Subcutaneous adipose tissue (tissue), 4 donors: Measurements from ENCODE around the gene GALNT17. TPM values are rescaled to one million over a fixed set of nuclear protein-coding genes. Genes with fewer than 3 reads are reported as not detected.

Source experiments
- total RNA-seq, 4 donors: library from RNA; depleted of rRNA; stranded (reverse); fragments of >200 nt; gene quantifications; one replicate each; pipeline ENCODE4 v1.1.0, GENCODE V29; 2016
- TF ChIP-seq, protein P1 (sequence below): fragments of 450-650 bp; IDR thresholded peaks from one replicate; pipeline ENCODE4 v1.5.1; 2016; ENCODE audit warnings: low read depth, mild to moderate bottlenecking, control low read depth, antibody characterized with exemption, moderate library complexity

GALNT17 gene
- total RNA-seq, 4 donors from 2014 or later: 1.3 to 12.2 (median 6.7) TPM

DNA sequence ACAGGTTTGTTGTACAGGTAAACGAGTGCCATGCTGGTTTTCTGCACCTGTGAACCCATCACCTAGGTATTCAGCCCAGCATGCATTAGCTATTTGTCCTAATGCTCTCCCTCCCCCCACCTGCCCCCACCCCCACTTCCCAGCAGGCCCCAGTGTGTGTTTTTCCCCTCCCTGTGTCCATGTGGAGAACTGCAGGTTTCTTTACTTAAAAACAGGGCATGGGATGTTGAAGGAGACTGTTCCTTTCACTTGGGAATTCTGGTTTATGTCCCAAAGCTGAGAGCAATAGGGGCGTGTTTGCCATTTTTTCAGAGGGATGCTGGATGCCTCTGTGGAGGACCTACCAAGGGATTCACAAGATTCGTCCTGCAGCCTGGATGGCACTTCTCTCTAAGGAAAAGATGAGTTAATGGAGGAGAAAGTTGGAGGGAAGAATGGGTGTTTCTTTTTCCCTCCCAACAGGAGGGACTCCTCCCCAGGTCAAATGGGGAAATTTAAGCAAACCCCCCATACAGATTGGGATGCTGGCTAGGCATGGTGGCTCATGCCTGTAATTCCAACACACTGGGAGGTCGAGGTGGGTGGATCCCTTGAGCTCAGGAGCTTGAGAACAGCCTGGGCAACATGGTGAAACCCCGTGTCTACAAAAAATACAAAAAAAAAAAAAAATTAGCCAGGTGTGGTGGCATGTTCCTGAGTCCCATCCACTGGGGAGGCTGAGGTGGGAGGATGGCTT is 136.0 kb downstream of the GALNT17 start:
- TF ChIP-seq, protein P1, sequence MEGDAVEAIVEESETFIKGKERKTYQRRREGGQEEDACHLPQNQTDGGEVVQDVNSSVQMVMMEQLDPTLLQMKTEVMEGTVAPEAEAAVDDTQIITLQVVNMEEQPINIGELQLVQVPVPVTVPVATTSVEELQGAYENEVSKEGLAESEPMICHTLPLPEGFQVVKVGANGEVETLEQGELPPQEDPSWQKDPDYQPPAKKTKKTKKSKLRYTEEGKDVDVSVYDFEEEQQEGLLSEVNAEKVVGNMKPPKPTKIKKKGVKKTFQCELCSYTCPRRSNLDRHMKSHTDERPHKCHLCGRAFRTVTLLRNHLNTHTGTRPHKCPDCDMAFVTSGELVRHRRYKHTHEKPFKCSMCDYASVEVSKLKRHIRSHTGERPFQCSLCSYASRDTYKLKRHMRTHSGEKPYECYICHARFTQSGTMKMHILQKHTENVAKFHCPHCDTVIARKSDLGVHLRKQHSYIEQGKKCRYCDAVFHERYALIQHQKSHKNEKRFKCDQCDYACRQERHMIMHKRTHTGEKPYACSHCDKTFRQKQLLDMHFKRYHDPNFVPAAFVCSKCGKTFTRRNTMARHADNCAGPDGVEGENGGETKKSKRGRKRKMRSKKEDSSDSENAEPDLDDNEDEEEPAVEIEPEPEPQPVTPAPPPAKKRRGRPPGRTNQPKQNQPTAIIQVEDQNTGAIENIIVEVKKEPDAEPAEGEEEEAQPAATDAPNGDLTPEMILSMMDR: no peak

DNA sequence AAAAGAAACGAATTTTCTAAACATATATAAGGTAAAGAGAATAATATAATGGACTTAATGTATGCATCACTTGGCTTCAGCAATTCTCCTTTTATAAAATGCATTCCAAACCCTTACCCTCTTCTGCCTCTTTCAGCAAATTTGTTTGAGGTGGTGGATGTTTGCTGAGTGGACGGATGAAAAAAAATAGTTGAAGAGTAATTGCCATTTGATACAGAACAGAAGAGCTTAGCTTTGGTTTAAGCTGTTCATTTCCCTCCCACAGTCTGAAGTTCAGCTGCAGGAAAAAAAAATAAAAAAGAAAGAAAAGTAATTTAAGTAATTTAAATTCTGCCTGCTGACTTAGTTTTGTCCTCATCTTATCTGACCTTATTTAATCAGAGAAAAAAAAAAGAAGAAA is 138.6 kb downstream of the GALNT17 start:
- TF ChIP-seq, protein P1: no peak

DNA sequence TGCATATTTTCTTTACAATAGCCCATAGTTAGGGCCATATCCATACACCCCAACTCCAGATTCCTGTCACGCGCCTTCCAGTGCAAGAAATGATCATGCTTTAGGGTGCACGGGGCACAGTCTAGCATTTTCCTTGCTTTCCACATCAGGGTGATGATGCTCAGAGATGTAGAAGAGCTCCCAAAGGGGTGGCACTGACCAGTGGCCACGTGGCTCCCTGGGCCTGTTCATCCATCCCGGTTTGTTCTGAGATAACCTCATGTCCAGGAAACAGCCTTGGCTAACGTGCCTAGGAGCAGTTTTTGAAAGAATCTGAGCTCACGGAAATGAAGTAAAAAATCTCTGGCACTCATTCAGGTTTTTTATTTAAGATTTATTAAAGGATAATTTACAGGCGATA is 139.3 kb downstream of the GALNT17 start:
- TF ChIP-seq, protein P1: no peak

DNA sequence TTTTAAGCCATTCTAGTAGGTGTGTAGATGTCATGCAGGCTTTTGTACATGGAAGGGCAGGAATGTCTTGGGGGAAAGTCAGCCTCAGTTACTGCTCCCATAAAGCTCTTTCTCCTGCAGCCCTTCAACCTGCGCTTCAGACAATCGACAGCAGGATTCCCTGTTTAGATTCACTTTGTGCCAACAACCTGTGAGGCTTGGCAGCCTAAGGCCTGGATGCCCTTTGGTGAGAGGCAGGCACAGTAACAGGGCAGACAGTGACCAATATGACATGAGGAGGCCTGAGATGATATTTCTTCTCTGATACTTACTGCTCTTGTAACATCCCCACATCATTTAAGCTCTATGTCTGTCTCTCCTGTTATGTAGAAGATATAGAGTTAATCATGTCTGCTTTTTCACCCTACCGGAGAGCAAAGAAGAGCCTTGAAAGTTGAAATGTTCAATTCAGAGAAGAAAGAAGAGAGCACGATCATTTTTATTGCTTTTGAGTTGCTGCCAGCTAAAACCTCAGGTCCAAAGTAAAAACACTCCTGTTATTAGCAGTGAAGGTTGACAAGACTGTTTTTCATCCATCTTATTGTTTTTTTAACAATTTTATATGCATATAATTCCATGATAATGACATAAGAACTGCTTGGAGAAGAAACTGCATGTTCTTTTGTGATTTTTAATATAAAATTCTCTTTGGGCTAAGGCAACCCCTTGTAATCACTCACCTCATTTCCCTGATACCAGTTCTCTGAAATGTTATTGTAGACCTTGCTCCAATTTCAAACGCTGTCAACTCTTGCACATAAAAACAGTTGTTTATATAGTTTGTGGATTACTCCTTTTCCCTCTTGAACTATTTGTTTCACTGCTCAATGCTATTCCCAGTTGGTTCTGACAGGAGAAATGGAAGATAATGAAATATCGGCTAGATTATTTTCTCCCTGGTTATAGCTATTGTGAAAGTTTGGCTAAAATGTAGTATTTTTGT is 140.9 kb downstream of the GALNT17 start:
- TF ChIP-seq, protein P1: no peak

DNA sequence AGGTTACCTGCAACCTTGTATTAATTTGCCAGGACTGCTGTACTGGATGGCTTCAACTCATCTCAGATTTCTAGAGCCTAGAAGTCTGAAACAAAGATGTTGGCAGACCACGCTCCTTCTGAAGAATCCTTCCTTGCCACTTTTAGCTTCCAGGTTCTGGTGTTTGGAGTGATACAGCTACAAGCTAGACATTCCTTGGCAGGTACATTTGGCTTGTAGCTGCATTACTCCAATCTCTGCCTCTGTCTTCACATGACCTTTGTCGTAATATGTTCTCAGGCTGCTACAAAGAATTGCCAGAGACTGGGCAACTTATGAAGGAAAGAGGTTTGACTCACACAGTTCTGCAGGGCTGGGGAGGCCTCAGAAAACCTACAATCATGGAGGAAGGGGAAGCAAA is 146.3 kb downstream of the GALNT17 start:
- TF ChIP-seq, protein P1: no peak

DNA sequence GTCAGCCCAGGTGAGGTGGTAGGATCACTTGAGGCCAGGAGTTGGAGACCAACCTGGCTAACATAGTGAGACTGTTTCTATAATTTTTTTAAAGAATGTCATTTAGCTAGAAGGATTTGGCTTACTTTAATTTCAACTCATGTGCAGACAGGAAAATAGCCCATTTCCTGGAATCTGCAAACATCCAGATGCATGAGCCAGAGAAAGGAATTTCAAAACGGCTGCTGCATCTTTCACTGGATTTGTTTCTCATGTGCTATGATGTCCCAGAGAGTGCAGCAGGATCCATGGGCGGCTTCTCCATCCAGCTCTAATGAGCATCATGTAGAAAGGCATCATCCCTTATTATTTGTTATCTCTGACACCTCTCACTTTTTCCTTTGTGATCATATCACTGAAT is 149.3 kb downstream of the GALNT17 start:
- TF ChIP-seq, protein P1: no peak

DNA sequence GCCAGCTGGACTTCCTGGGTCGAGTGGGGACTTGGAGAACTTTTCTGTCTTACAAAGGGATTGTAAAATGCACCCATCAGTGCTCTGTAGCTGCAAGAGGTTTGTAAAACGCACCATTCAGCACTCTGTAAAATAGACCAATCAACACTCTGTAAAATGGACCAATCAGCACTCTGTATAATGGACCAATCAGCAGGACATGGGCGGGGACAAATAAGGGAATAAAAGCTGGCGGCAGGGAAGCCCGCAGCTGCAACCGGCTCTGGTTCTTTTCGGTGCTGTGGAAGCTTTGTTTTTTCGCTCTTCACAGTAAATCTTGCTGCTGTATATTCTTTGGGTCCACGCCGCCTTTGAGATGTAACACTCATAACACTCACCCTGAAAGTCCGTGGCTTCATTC is 151.9 kb downstream of the GALNT17 start:
- TF ChIP-seq, protein P1: no peak
